NCI-H526 (cell line): ENCODE results near the gene MESP1.

Experiments
- DNase-seq, 2 experiments: peaks; one replicate each; lab custom pipeline; 2025; lab: John Stamatoyannopoulos, UW

MESP1 gene

GRCh38 chr15:89758283-89758682 is 7.2 kb upstream of the MESP1 start:
- DNase-seq = no peak

GRCh38 chr15:89756897-89757296 is 5.8 kb upstream of the MESP1 start:
- DNase-seq = no peak

DNA sequence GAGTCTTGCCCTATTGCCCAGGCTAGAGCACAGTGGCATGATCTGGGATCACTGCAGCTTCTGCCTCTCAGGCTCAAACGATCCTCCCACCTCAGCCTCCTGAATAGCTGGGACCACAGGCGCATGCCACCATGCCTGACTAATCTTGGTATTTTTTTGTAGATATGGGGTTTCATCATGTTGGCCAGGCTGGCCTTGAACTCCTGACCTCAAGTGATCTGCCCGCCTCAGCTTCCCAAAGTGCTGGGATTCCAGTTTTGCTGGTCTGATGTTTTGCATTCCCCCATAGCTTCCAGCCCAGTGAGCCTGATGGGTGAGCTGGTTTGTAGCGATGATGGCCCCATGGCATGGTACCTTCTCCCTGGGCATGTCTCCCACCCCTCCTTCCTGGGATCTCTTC is 4.7 kb upstream of the MESP1 start:
- DNase-seq = no peak

DNA sequence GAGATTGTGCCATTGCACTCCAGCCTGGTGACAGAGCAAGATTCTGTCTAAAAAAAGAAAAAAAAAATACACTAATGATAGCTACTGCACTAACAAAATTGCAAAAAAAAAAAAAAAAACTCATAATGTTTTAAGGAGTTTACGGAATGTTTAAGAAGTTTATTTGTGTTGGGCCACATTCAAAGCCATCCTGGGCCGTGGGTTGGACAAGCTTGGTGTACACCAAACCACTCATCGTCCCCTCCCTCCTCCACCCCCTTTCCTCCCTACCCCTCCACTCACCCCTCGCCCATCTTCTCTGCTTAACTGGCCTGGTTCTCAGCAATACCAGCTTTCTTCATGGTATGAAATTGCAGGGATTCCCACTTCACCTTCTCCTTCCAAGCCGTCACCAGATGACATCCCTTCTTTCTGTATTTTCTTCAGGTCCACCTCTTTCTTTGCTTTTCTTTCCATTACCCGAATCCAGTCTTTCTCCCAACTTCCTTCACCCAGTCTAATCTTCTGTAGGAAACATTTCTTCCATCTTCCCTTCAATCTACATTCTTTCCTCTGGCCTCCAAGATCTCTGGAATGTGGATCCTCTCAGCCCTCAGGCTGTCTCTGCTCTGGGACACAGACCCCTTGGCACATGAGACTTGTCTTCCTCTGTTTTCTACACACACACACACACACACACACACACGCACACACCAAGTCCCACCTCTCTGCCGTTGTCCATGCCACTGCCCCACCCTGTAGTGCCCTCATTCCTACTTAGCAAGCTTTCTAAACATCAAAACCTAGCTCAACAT is 3.5 kb upstream of the MESP1 start:
- DNase-seq = no peak

- DNase-seq = no peak
These were observed 2.8 kb upstream of the MESP1 start for GRCh38 chr15:89753855-89754254.

- no peak for DNase-seq
These were observed 699 bp upstream of the MESP1 start for GRCh38 chr15:89751748-89752147.

DNA sequence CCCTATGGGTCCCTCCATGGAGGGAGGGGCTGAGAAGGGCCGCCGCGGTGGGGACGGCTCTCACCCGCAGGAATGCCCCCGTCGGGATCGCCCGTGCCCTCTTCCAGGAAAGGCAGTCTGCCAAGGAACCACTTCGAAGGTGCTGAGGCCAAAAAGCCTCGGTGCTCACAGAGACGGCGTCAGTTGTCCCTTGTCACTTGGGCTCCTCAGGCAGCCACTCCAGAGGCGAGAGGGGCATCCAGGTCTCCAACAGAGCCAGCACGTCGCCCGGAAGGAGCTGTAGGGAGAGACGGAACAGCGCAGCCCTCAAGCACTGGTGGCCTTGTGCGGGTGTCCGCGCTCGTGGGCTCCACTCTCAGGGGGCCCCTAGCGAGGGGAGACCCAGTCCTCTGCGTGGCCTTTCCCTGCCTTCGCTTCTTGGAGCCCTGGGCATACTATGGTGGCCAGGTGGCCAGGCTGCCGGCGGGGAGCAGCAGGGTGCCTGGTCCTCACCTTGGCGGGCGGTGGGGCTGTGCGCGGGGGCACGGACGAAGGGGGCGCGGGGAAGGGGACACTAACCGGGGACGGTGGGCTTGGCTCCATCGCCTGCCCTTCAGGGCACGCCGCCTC is 994 bp downstream of the MESP1 start:
- peak in 1 of 2 experiments; percentile 34 for DNase-seq

DNA sequence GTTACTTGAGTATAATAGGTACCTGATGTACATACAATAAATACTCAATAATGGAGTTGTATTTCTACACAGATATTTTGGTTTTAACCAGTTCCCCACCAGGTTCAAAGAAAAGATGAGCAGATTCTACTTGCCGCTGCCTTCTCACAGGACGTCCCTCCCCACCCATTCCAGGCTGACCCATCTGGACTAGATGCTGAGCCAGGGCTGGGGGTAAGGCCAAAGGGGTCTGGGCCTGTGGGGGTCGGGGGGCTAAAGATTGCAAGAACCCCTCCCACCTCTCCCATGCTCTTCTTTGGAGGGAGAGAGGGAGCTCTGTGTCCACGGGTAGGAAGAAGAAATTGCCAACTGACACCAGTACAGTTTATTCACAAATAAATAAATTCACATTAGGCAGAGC is 1.5 kb downstream of the MESP1 start:
- DNase-seq = no peak

- DNase-seq = no peak
These were observed 2.0 kb downstream of the MESP1 start for GRCh38 chr15:89749054-89749453.

DNA sequence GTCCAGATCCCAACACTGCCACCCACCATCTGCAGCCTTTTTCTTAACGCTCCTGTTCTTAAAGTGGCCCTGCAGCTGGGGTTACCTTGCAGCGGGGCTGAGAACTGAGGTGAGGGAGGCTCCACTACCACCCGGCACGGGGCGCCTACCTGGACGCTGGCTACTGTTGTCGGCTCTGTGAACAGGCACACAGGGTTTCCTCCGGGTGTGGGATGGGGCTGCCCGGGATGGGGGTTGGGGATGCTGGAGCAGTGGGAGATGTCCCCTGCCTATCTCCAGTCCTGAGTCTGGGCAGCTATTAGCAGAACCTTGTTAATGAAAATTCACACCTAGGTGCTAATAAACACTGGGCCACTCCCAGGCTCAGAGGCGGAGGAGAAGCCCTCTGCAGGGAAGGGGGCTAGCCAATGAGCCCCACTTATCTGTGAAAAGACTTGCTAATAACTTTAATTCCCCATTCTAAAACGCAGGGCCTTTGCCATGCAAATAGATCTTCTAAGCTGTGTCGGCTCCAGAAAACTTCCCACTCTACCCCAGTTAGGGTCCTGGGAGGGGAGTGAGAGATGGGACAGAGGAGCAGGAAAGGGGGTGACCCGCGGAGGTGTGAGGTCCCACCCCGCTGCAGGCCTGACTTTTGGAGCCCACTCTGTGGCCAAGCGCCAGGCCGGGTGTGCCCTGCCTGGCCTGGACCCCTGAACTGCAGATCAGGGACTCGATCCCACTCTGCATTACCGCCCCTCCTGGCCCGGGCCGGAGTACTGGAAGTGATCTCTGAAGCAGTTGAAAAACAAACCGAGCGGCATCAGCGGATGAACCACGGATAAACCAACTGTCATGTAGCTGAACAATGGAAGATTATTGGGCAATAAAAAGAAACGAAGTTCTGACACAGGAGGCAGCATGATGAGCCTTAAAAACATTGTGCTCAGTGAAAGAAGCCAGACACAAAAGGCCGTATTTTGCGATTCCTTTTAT is 3.1 kb downstream of the MESP1 start:
- no peak for DNase-seq

DNA sequence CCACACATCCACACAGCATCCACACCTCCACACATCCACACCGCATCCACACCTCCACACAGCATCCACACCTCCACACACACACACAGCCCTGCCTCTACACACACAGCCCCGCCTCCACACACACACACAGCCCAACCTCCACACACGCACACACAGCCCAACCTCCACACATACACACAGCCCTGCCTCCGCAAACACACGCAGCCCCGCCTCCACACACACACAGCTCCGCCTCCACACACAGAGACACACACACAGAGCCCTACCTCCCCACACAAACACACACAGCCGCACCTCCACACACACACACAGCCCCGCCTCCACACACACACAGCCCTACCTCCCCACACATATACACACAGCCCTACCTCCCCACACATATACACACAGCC is 4.7 kb downstream of the MESP1 start:
- DNase-seq = no peak

DNA sequence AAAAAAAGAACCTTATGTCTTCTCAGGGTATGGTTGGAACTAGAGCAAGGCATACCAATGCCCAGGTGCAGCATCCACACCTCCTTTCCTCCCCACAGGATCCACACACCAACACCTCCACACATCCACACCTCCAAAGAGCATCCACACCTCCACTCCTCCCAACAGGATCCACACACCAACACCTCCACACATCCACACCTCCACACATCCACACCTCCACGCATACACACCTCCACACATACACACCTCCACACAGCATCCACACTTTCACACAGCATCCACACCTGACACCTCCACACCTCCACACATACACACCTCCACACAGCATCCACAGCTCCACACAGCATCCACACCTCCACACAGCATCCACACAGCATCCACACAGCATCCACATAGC is 5.3 kb downstream of the MESP1 start:
- DNase-seq = no peak

DNA sequence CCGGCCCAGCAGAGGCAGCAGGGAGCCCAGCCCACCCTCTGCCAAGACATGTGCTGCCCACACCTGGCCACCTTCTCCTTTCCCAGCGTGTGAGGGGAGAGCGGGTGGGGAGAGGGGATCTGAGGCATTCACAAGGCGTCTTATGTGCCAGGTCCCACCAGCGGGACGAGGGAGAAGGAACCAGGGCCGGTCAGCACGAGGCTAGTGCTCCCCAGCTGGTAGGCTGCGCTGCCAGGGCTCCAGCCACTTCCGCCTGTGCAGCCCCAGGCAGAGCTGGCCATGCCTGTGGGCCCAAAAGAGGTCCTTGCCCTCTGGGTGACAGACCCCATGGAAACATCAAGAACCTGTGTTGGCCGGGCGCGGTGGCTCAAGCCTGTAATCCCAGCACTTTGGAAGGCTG is 5.9 kb downstream of the MESP1 start:
- DNase-seq = no peak

GRCh38 chr15:89743594-89743993 is 7.5 kb downstream of the MESP1 start:
- DNase-seq = no peak

GRCh38 chr15:89743011-89743410 is 8.0 kb downstream of the MESP1 start:
- no peak for DNase-seq

GRCh38 chr15:89740137-89740536 is 10.9 kb downstream of the MESP1 start:
- DNase-seq = peak; percentile 82 to 88

- DNase-seq = no peak
These were observed 15.3 kb downstream of the MESP1 start for GRCh38 chr15:89735773-89736172.

DNA sequence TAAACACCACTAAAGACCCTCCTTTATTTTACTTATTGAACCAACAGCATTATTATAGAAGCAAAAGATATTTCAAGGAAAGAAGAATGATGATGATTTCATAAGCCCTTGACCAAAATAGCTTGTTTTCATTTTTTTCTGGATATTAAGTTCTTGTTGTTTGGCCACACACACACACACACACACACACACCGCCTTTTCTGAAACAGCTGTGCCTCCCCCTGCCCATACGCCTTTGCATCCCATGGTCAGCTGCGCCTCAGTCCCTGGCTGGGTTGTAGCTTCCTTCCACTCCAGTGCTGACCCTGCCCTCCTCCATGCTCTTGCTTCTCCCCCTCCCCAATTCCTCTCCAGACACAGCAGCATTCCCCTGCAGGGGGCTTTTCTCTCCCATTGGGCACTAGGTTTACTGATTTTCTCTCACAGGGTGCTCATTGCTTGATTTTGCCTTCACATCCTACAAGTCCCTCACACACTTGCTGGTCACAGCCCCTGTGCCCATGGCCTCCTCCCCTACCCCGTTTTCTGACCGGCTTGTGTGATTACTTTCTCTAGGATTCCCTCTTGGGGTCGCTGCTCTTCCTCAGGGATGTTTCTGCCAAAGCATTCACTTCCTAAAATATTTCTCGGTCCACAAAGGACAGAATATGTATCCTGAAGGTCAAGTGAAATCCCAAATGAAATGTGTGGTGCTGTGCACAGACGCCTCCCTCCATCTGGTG is 18.4 kb downstream of the MESP1 start:
- no peak for DNase-seq

- no peak for DNase-seq
These were observed 19.8 kb downstream of the MESP1 start for GRCh38 chr15:89731275-89731674.

DNA sequence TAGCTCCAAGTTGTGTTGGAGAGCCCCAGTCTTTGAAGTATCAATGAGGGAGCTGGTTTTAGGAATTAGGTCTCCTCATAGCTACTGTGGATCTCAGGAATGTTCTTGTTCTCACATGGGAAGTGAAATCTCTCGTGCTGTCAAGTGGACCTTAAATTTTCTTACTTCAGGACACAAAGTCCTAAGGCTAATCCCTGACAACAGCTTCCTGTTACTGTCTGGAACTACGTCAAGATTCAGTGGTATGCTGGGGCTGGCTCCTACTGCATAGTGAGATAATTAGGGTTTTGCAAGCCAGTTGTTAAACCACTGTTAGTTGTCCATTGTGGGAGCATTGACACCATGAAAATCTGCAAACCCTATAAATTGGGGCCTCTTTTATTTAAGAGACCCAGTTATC is 22.8 kb downstream of the MESP1 start:
- DNase-seq = no peak

DNA sequence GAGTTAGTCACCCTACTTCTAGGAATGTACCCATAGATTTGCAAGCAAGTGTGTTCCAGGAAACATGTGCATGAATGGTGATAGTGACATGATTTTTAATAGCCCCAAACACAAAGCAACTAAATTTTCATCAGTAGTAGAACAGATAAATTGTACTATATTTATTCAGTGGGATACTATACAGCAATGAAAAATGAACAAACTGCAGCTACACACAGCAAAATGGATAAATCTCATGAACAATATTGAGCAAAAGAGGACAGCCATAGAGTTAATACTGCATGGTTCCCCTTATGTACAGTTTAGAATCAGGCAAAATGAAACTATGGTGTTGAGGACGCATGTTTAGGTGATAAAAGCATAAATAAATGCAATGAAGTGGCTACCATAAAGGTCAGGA is 26.0 kb downstream of the MESP1 start:
- DNase-seq = no peak

DNA sequence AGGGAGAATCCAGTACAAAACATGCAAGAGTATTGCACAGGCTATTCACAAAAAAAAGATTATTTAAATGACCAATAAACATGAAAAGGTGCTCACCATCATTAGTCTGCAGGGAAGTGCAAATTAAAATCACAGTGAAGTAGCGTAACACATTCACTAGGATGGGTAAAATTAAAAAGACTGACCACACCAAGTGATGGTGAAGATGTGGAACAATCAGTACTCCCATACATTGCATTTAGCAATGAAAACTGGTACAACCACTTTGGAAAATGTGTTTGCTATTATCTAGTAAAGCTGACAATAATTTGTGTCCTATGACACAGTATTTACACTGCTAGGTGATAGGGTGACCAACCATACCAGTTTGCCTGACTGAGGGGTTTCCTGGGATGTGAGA is 26.4 kb downstream of the MESP1 start:
- no peak for DNase-seq
